Measurements from ENCODE around the gene BACH2.

Gene BACH2

DNA sequence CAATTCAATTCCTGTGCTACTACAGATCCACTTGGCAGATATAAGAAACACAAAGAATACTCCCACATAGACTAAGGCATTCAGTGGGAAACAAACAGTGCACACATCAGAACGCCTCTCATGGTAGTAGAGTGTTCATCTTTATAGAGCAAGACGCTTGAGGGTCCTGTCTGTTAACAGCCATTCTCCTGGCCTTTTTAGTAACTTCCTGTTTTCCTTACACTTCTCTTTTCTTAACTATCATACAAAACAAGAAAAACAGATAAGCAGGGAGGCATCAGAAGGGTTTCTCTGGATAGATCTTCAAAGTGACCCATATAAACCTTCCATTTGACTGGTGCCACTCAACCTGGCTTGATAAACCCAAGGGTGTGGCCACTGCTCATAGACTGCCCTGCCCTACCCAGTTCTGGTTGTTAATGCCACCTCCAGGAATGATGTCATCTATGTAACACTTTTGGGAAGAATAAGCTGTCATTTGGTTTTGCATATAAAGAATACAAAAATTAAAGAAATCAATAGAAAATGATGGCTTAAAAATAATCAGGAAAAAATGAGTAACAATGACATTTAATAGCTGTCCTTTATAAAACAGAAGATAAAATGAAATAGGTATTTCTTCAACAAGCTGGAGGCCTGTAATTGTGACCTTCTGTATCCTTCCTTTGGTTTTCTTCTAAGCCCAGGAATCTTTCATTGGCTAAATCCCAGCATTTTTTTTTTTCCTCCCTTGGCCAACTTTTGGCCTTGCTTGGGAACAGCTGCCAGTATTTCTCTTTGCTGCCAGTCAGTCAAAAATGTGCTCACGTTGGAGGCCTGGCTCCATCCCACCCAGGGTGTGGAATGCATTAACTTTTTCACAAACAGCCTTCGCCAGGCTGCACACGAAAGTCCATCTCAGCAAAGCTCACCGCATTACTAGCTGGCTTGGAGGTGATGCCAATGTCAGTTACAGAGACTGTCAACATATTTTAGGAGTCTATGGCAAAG is 298.9 kb downstream of the BACH2 start:
- DNase-seq (ENCODE audit: insufficient read length) = no peak
- TF ChIP-seq POLR2AphosphoS5 (IDR thresholded peaks at IDR 0.05; ENCODE audit: low read depth, low read length) (no peak), TAF1 (IDR thresholded peaks at IDR 0.05; ENCODE audit: borderline replicate concordance, low read depth, low read length) (no peak), POLR2A (IDR thresholded peaks at IDR 0.05; ENCODE audit: low read depth, low read length) (no peak)
- FAIRE-seq = no peak

DNA sequence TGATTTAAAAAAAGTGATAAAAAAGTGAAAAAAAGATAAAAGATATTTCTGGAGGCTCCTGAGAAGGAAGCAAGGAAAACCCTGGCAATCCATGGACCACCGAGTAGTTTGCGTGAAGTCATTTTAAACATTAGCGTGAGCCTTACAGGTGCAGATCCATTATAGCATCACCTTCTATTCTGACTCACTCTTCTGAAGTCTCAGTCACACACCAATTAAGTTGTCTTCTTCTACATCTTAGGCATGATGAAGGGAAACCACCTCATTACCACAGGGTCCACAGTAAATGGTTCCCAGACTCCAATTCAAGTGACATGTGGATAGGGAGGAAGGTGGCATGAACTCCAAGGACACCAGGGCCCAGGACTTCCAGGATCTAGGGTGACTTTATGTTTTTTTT is 303.2 kb downstream of the BACH2 start:
- FAIRE-seq = no peak
- TF ChIP-seq TAF1 (IDR thresholded peaks at IDR 0.05; ENCODE audit: borderline replicate concordance, low read depth, low read length) (no peak), POLR2AphosphoS5 (IDR thresholded peaks at IDR 0.05; ENCODE audit: low read depth, low read length) (no peak), POLR2A (IDR thresholded peaks at IDR 0.05; ENCODE audit: low read depth, low read length) (no peak)
- DNase-seq (ENCODE audit: insufficient read length) = no peak

DNA sequence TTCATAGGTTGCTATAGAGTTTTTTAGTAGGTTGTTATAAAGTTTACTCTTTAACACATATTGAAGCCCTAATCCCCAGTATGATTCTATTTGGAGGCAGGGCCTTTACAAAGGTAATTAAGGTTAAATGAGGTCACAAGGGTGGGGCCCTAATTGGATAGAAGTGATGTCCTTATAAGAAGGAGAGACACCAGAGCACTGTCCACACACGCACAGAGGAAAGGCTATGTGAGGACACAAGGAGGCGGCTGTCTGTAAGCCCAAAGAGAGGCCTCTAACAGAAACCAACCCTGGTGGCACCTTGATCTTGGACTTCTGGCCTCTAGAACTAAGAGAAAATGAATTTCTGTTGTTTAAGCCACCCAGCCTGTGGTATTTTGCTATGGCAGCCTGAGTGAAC is 303.8 kb downstream of the BACH2 start:
- peak; percentile 58 for FAIRE-seq
- no peak for DNase-seq (ENCODE audit: insufficient read length)
- TF ChIP-seq POLR2AphosphoS5 (IDR thresholded peaks at IDR 0.05; ENCODE audit: low read depth, low read length) (no peak), TAF1 (IDR thresholded peaks at IDR 0.05; ENCODE audit: borderline replicate concordance, low read depth, low read length) (no peak), POLR2A (IDR thresholded peaks at IDR 0.05; ENCODE audit: low read depth, low read length) (no peak)

DNA sequence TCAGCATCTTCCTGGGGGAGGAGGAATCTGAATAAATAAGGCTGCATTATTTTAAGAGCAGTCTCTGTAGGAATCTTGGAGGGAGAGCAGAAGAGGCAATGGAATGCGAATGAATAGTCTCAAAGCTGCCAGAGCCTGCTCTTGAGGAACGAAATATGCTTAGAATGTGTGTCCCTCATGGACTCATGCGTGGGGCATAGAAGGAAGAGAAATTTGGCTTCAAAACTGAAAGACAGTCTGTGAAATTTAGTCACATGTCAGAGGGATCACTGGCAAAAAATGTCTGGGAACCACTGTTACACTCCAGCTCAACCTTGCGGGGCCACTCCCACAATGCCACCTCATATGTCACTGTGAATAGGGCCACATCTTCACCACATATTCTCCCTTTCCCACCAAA is 306.9 kb downstream of the BACH2 start:
- TF ChIP-seq POLR2AphosphoS5 (IDR thresholded peaks at IDR 0.05; ENCODE audit: low read depth, low read length) (no peak), POLR2A (IDR thresholded peaks at IDR 0.05; ENCODE audit: low read depth, low read length) (no peak), TAF1 (IDR thresholded peaks at IDR 0.05; ENCODE audit: borderline replicate concordance, low read depth, low read length) (no peak)
- FAIRE-seq = no peak
- DNase-seq (ENCODE audit: insufficient read length) = no peak

DNA sequence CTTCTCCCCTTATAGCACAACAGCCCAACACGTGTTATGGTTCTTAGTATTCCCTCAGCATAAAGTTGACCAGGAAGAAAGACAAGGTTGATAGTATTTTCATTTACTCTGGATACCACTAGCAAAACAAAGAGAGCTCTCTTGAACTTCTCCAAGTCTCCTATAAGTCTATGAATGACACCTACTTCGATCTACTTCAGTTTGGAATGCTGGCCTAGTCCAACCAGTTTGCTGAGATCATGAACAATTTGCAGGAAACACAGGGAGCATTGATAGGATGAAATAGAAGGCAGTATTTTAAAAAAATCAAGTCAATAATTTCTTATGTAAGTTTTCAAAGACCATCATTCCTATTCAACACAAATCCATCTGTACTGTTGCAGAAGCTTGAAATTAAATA is 308.8 kb downstream of the BACH2 start:
- no peak for DNase-seq (ENCODE audit: insufficient read length)
- TF ChIP-seq POLR2A (IDR thresholded peaks at IDR 0.05; ENCODE audit: low read depth, low read length) (no peak), TAF1 (IDR thresholded peaks at IDR 0.05; ENCODE audit: borderline replicate concordance, low read depth, low read length) (no peak), POLR2AphosphoS5 (IDR thresholded peaks at IDR 0.05; ENCODE audit: low read depth, low read length) (no peak)
- no peak for FAIRE-seq

DNA sequence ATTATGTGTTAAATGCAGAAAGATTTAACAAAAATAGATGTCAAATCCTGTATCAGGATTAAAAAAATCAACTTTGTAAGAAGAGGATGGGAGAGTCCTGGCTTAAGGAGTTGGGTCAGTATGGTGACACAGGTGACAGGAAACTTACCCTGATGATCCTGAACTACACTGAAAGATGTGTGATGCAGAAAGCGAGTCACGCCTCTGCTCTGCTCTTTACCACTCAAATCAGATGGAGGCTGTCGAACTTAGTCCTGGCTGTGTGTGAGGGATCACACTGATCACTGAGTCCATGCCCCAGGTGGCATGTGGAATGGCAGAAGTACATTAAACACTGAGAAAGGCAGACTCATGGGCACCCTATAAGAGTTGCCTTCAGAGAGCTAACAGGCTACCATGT is 309.5 kb downstream of the BACH2 start:
- FAIRE-seq (no peak), DNase-seq (ENCODE audit: insufficient read length) (no peak)
- TF ChIP-seq POLR2AphosphoS5 (IDR thresholded peaks at IDR 0.05; ENCODE audit: low read depth, low read length) (no peak), POLR2A (IDR thresholded peaks at IDR 0.05; ENCODE audit: low read depth, low read length) (no peak), TAF1 (IDR thresholded peaks at IDR 0.05; ENCODE audit: borderline replicate concordance, low read depth, low read length) (no peak)

DNA sequence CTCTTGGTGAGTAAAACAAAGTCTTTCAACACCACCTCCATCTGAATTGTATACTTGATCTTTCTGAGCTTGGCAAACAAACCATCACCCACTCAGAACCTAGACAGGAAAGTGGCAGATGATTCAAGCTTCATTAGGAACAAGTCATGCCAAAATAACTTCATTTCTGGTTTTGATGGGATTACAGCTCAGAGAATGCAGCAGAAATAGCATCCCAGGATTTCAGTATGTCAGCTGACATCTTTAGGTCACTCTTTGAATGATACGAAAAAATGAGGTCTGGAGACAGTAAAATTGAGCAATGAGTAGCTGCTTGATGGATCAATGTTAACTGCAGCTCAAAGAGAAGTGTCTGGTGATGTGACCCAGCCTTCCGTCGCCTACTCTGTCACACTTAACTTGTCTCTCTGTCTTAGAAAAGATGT is 310.0 kb downstream of the BACH2 start:
- TF ChIP-seq POLR2A (IDR thresholded peaks at IDR 0.05; ENCODE audit: low read depth, low read length) (no peak), TAF1 (IDR thresholded peaks at IDR 0.05; ENCODE audit: borderline replicate concordance, low read depth, low read length) (no peak), POLR2AphosphoS5 (IDR thresholded peaks at IDR 0.05; ENCODE audit: low read depth, low read length) (no peak)
- no peak for FAIRE-seq
- DNase-seq (ENCODE audit: insufficient read length) = no peak

DNA sequence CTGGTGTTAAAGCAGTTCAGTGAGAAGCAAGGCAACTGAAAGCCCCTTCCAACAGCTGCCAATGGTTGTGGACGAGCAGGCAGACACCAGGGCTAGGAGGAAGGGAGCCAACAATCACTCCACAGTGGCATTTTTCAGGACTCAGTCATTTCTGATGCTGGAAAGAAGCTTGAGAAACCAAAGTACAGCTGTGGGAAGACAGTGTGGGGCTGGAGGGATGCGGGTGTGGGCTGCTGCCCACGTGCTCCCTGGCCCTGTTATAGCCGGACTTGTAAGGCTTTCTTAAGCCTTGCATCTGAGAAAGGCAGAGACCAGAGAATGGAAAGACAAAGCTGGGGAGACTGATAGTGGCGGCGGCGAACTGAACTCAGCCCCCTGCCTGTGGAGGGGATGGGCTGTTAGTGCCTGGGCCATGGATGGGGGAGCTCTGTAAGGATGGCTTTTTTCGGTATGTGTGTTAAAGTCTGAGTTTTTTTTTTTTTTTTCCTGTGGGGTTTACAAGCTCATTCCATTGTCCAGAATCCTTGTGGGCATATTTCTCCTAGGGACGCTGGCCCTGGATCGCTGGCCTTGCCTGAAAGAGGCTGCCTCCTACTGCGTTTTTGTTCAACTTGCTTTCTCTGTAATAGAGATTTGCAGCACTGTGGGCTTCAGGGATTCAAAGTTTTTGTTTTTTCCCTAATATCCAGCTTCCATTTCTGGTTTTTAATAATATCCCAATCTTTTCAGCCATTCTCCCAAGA is 310.7 kb downstream of the BACH2 start:
- TF ChIP-seq TAF1 (IDR thresholded peaks at IDR 0.05; ENCODE audit: borderline replicate concordance, low read depth, low read length) (no peak), POLR2A (IDR thresholded peaks at IDR 0.05; ENCODE audit: low read depth, low read length) (no peak), POLR2AphosphoS5 (IDR thresholded peaks at IDR 0.05; ENCODE audit: low read depth, low read length) (no peak)
- FAIRE-seq (no peak), DNase-seq (ENCODE audit: insufficient read length) (no peak)

DNA sequence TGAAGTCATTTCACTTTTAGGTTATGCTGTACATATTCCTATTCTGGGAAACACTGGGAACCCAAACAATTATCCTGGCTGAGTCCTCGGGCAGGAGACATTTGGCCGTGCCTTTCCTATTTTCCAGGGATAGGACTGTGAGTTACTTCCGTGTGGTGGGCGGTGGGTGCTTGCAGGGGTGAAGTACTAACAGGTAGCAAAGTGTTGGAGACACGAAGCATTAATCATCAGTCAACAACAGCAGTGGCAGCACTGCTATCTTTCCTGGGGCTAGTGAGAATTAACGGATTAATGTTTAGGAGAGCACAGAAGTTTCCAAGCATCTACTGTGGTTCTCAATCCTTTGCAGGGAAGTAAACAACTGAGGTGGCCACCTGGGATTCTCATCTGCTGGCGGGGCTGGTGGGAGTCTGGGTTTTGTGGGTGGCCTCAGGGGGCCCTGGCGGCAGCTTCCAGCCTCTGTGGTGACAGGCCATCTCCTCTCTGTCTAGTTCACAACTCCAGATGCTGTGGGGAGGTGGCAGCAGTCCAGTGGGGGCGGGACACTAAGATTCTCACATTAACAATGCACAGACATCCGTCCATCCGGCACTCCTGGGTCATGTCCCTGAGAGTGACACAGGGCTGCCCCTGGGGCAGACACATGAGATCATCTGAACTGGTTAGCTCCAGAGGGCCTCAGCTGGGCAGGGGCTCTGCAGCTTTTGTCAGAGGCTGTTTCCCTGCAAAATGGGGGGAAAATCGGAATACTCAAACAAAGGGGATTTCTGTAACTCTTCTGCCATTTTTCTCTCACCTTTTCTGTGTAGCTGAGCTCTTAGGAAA is 311.5 kb downstream of the BACH2 start:
- no peak for TF ChIP-seq TAF1 (IDR thresholded peaks at IDR 0.05; ENCODE audit: borderline replicate concordance, low read depth, low read length)
- TF ChIP-seq POLR2A (IDR thresholded peaks at IDR 0.05; ENCODE audit: low read depth, low read length) = no peak
- no peak for TF ChIP-seq POLR2AphosphoS5 (IDR thresholded peaks at IDR 0.05; ENCODE audit: low read depth, low read length)
- FAIRE-seq = no peak
- no peak for DNase-seq (ENCODE audit: insufficient read length)

DNA sequence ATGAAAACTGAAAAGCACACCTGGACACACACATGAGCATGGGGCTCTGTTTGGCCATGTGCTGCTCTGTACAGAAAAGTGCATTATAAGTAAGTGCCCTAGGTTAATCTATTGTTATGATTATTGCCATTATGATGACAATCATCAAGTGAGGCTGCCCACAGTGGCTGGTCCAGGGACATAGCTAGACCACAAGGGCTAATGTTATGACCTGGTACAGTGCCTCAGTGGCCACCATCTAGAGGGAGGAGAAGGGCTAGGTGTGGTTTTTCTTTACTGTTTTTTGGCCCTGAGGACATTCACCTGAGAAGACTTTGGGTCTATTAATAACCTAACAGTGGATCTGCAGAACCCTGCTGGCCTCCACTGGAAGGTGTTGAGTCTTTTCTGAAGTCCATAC is 316.3 kb downstream of the BACH2 start:
- TF ChIP-seq TAF1 (IDR thresholded peaks at IDR 0.05; ENCODE audit: borderline replicate concordance, low read depth, low read length) (no peak), POLR2A (IDR thresholded peaks at IDR 0.05; ENCODE audit: low read depth, low read length) (no peak), POLR2AphosphoS5 (IDR thresholded peaks at IDR 0.05; ENCODE audit: low read depth, low read length) (no peak)
- no peak for DNase-seq (ENCODE audit: insufficient read length)
- FAIRE-seq = no peak

Measured in GM12892 (cell line).